ENCODE measurements around the gene TMEM87B. TPM values are rescaled to one million over a fixed set of nuclear protein-coding genes. Genes with fewer than 3 reads are reported as not detected.

The TMEM87B gene
- total RNA-seq, 1 experiment from 2014 or later: 14.8 TPM

- ATAC-seq (no peak), DNase-seq (ENCODE audit: low read depth, low spot score) (no peak)
- Histone ChIP-seq H3K4me3 (replicated peaks in 1 of 2; ENCODE audit: low read depth in 1 of 2, low read length in 2 of 2) (no peak overlapping the region), H3K9me3 (ENCODE audit: control insufficient read depth in 1 of 2, insufficient read depth in 1 of 2, low read depth in 1 of 2, low read length in 2 of 2) (no peaks in the 10 kb centered on the region), H3K79me2 (ENCODE audit: insufficient read depth, low read length) (no peaks in the 10 kb centered on the region), H3K36me3 (ENCODE audit: control insufficient read depth in 1 of 2, insufficient read depth in 2 of 2, low read length in 2 of 2) (no peaks in the 10 kb centered on the region), H3K4me1 (ENCODE audit: control insufficient read depth in 1 of 2, insufficient read depth in 2 of 2, low read length in 2 of 2) (no peaks in the 10 kb centered on the region), H3K4me2 (ENCODE audit: low read length) (no peak overlapping the region), H3K27me3 (ENCODE audit: insufficient read depth, low read length) (no peaks in the 10 kb centered on the region), H3K9ac (ENCODE audit: low read length) (no peak overlapping the region), H3K27ac (ENCODE audit: low read depth, low read length) (no peak overlapping the region), H4K20me1 (ENCODE audit: insufficient read depth) (no peaks in the 10 kb centered on the region), H3K9me2 (ENCODE audit: insufficient read depth) (no peaks in the 10 kb centered on the region), H2AFZ (ENCODE audit: low read depth, low read length, poor library complexity, severe bottlenecking) (no peak overlapping the region)
- RAD21 ChIA-PET (ENCODE audit: low non-redundant PET in 1 of 2, low total read pairs in 2 of 2, uncharacterized antibody in 2 of 2, unreplicated experiment in 2 of 2): no interaction called here
- TF ChIP-seq CEBPB (IDR thresholded peaks at IDR 0.05; ENCODE audit: low read depth) (no peak), REST (IDR thresholded peaks at IDR 0.05; ENCODE audit: low read depth) (no peak), SRF (IDR thresholded peaks at IDR 0.05; ENCODE audit: low read depth) (no peak), ZNF274 (IDR thresholded peaks at IDR 0.05; ENCODE audit: low read depth, low read length) (no peak), SIN3A (IDR thresholded peaks at IDR 0.05; ENCODE audit: low read depth) (no peak), ELF1 (IDR thresholded peaks at IDR 0.05; ENCODE audit: borderline replicate concordance, low read depth) (no peak), SP1 (IDR thresholded peaks at IDR 0.05; ENCODE audit: low read depth) (no peak), RAD21 (IDR thresholded peaks at IDR 0.05; ENCODE audit: low read depth) (no peak), ATF3 (IDR thresholded peaks at IDR 0.05) (no peak), POLR2AphosphoS5 (IDR thresholded peaks at IDR 0.05; ENCODE audit: low read depth, low read length) (no peak), POLR2A (IDR thresholded peaks at IDR 0.05; ENCODE audit: borderline replicate concordance, extremely low read depth, insufficient read depth, insufficient read length) (no peak)
- intact Hi-C loops (cut with micrococcal nuclease): loop anchor here (1.0 kb wide), 1 partner anchor 161 kb away; no protein-coding TSS in a partner anchor
- CTCF ChIA-PET: interaction anchor here (0.6 kb wide), 1 partner anchor 160 kb away, joined by 3 read pairs; no protein-coding TSS in a partner anchor
- no TSS peak for BruUV-seq (replicated peaks)
- POLR2A ChIA-PET: no interaction called here
Measured at GRCh38 chr2:112048236-112048592, 6.9 kb upstream of the TMEM87B start.

All from HCT116 (cell line).